ENCODE results near the gene TSGA10IP. TPM values are rescaled to one million over a fixed set of nuclear protein-coding genes. Genes with fewer than 3 reads are reported as not detected.

The TSGA10IP gene
- total RNA-seq, 1 experiment from 2014 or later: not detected

GRCh38 chr11:66004186-66004585 lies 58.9 kb downstream of the TSGA10IP start:
- H3K27me3 ChIP-seq (ENCODE audit: control insufficient read depth, insufficient read depth, low read length): no peaks in the 10 kb centered on the region
- H3K27ac ChIP-seq (ENCODE audit: low read length): 0 out of 2 replicates have a peak overlapping the region, but pooled peaks have one; percentile 45
- H3K9me3 ChIP-seq (ENCODE audit: control insufficient read depth, insufficient read depth, low read depth, low read length): no peaks in the 10 kb centered on the region
- in situ Hi-C loops (cut with HindIII; ENCODE audit: low pct_unique_long_range_greater_than_20kb, low sequenced_read_pairs): no loop called here
- CTCF ChIA-PET: no interaction called here
- peaks cover 17% of the 10 kb centered on the region for H3K36me3 ChIP-seq (ENCODE audit: control insufficient read depth, insufficient read depth, low read length)
- DNase-seq (ENCODE audit: low read depth, low spot score) (no peak), ATAC-seq (no peak)
- no peak overlapping the region for H3K4me3 ChIP-seq (ENCODE audit: low read depth in 2 of 2, low read length in 2 of 2)
- peaks cover 57% of the 10 kb centered on the region for H3K4me1 ChIP-seq (ENCODE audit: control insufficient read depth, insufficient read depth, low read length)
- intact Hi-C loops (cut with micrococcal nuclease; ENCODE audit: unreplicated experiment): no loop called here
- POLR2A ChIA-PET: no interaction called here
- no peak for TF ChIP-seq TCF7L2 (IDR thresholded peaks at IDR 0.05; ENCODE audit: low read depth, low read length)
- TF ChIP-seq CTCF (IDR thresholded peaks at IDR 0.05): no peak
- TF ChIP-seq SIN3A (IDR thresholded peaks at IDR 0.05; ENCODE audit: borderline replicate concordance, insufficient read depth, low read depth, low read length): no peak
- TF ChIP-seq POLR2AphosphoS5 (IDR thresholded peaks at IDR 0.05; ENCODE audit: low read depth, low read length): no peak
- TF ChIP-seq REST (IDR thresholded peaks at IDR 0.05; ENCODE audit: insufficient read depth in 1 of 2, low read depth in 2 of 2, low read length in 1 of 2): no peak
- BruUV-seq (replicated peaks): no TSS peak

- ChIA-PET CTCF (interaction anchor here (0.5 kb wide), 1 partner anchor 13 kb away, joined by 3 read pairs; no protein-coding TSS in a partner anchor), POLR2A (no interaction called here)
- no TSS peak for BruUV-seq (replicated peaks)
- peak overlapping the region; percentile 64 for H3K27ac ChIP-seq (ENCODE audit: low read length)
- H3K4me1 ChIP-seq (ENCODE audit: control insufficient read depth, insufficient read depth, low read length): peaks cover 45% of the 10 kb centered on the region
- H3K27me3 ChIP-seq (ENCODE audit: control insufficient read depth, insufficient read depth, low read length): no peaks in the 10 kb centered on the region
- no peak for DNase-seq (ENCODE audit: low read depth, low spot score)
- TF ChIP-seq POLR2AphosphoS5 (IDR thresholded peaks at IDR 0.05; ENCODE audit: low read depth, low read length) (peak; percentile 65), TCF7L2 (IDR thresholded peaks at IDR 0.05; ENCODE audit: low read depth, low read length) (no peak), SIN3A (IDR thresholded peaks at IDR 0.05; ENCODE audit: borderline replicate concordance, insufficient read depth, low read depth, low read length) (no peak), CTCF (IDR thresholded peaks at IDR 0.05) (no peak)
- H3K9me3 ChIP-seq (ENCODE audit: control insufficient read depth, insufficient read depth, low read depth, low read length): no peaks in the 10 kb centered on the region
- no peak overlapping the region for H3K4me3 ChIP-seq (ENCODE audit: low read depth in 2 of 2, low read length in 2 of 2)
- intact Hi-C loops (cut with micrococcal nuclease; ENCODE audit: unreplicated experiment) (no loop called here), in situ Hi-C loops (cut with HindIII; ENCODE audit: low pct_unique_long_range_greater_than_20kb, low sequenced_read_pairs) (no loop called here)
- H3K36me3 ChIP-seq (ENCODE audit: control insufficient read depth, insufficient read depth, low read length): peaks cover 10% of the 10 kb centered on the region; the same call in 1 of the 2 replicates
- peak; percentile 3; the same call in 1 of the 2 replicates for ATAC-seq
Measured at GRCh38 chr11:66006134-66006890, 61.0 kb downstream of the TSGA10IP start.
